WTC11 (cell line): ENCODE results near the gene DUSP18.

Experiments used
- CTCF ChIP-seq: fragments of 200-600 bp; IDR thresholded peaks from 2 replicates; pipeline ENCODE4 v1.8.0; 2022; ENCODE audit warnings: antibody characterized with exemption
- GABPB1 ChIP-seq: sonication (generic); formaldehyde crosslinking; IDR thresholded peaks from 2 replicates; pipeline ENCODE4 v1.8.1; 2023; ENCODE audit warnings: mild to moderate bottlenecking, missing genetic modification reagents
- MAX ChIP-seq: sonication (generic); formaldehyde crosslinking; IDR thresholded peaks from 2 replicates; pipeline ENCODE4 v1.8.0; 2022; ENCODE audit warnings: mild to moderate bottlenecking, missing genetic modification reagents
- TCF7 ChIP-seq: sonication (generic); formaldehyde crosslinking; IDR thresholded peaks from 2 replicates; pipeline ENCODE4 v1.8.0; 2022; ENCODE audit warnings: mild to moderate bottlenecking, low read depth, missing genetic modification reagents, moderate library complexity
- TEAD4 ChIP-seq: sonication (generic); formaldehyde crosslinking; IDR thresholded peaks from 2 replicates; pipeline ENCODE4 v1.8.0; 2022; ENCODE audit warnings: mild to moderate bottlenecking, missing genetic modification reagents

GRCh38 chr22:30705710-30706651 lies 38.3 kb upstream of the DUSP18 start:
- TF ChIP-seq GABPB1 (no peak), CTCF (no peak), TCF7 (no peak), TEAD4 (no peak), MAX (no peak)
